SK-N-SH treated with all-trans-retinoic acid at 6 μM for 48 hours (cell line): Measurements from ENCODE around the gene LMTK2.

Experiments used
- RARB ChIP-seq: fragments of 250-450 bp; sonication (Bioruptor Pico); IDR thresholded peaks from 2 replicates; pipeline ENCODE4 v1.8.0; 2021; ENCODE audit warnings: mild to moderate bottlenecking, moderate library complexity
- TF ChIP-seq, protein P1 (sequence below): fragments of 250-450 bp; sonication (Bioruptor Pico); IDR thresholded peaks from 2 replicates; pipeline ENCODE4 v1.5.1; 2020; ENCODE audit warnings: low read depth, mild to moderate bottlenecking, moderate library complexity

DNA sequence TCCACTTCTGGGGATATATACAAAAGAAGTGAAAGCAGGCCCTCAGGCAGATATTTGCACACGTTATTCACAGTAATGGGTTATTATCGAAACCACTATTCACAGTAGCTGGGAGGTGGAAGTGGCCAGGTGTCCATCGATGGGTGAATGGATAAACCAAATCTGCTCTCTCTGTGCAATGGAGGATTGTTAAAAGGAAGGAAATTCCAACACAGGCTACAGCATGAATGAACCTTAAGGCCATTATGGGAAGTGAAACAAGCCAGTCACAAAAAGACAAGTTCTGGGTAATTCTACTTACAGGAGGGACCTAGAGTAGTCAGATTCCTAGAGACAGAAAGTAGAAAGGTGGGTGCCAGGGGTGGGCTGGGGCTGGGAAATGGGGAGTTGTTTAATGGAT lies 56.1 kb downstream of the LMTK2 start:
- TF ChIP-seq, protein P1, sequence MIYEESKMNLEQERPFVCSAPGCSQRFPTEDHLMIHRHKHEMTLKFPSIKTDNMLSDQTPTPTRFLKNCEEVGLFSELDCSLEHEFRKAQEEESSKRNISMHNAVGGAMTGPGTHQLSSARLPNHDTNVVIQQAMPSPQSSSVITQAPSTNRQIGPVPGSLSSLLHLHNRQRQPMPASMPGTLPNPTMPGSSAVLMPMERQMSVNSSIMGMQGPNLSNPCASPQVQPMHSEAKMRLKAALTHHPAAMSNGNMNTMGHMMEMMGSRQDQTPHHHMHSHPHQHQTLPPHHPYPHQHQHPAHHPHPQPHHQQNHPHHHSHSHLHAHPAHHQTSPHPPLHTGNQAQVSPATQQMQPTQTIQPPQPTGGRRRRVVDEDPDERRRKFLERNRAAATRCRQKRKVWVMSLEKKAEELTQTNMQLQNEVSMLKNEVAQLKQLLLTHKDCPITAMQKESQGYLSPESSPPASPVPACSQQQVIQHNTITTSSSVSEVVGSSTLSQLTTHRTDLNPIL (CRISPR knock-in tag), result no peak
- TF ChIP-seq RARB (CRISPR knock-in tag), result no peak
